ENCODE results near the gene SPRING1.

GRCh38 chr12:116737774-116738657, at the start of gene SPRING1, which contains the start of gene RNFT2:
- TF ChIP-seq CTCF (IDR thresholded peaks at IDR 0.05; ENCODE audit: borderline replicate concordance, extremely low read depth, low read length, poor library complexity, severe bottlenecking) (peak; percentile 30), EZH2 (IDR thresholded peaks at IDR 0.05; ENCODE audit: borderline replicate concordance, low read depth, low read length, severe bottlenecking) (no peak)
